ENCODE results near the gene OXCT2.

The OXCT2 gene

GRCh38 chr1:39762550-39763540, 8.3 kb downstream of the OXCT2 start:
- Histone ChIP-seq H3K9me3 (ENCODE audit: control extremely low read depth in 1 of 5, control insufficient read depth in 4 of 5, insufficient read depth in 2 of 5, low read depth in 1 of 5, low read length in 4 of 5) (no peaks in the 10 kb centered on the region), H3K4me1 (ENCODE audit: control extremely low read depth in 1 of 4, control insufficient read depth in 4 of 4, insufficient read depth in 4 of 4, low read length in 3 of 4) (peaks cover 0 to 3% (median under 1%) of the 10 kb centered on the region in 4 experiments), H3K4me3 (ENCODE audit: control insufficient read depth in 1 of 7, extremely low read depth in 1 of 7, insufficient read depth in 4 of 7, low read depth in 2 of 7, low read length in 6 of 7) (no peak overlapping the region), H3K27me3 (replicated peaks in 2 of 5; ENCODE audit: control insufficient read depth in 4 of 5, insufficient read depth in 5 of 5, low read length in 4 of 5) (no peaks in the 10 kb centered on the region), H3K27ac (ENCODE audit: insufficient read depth in 1 of 2, low read depth in 1 of 2, low read length in 2 of 2, poor library complexity in 1 of 2, severe bottlenecking in 2 of 2) (no peak overlapping the region), H3K36me3 (ENCODE audit: control insufficient read depth in 4 of 4, insufficient read depth in 4 of 4, low read length in 3 of 4) (peaks cover 2 to 27% (median 17%) of the 10 kb centered on the region in 4 experiments)
- DNase-seq: no peak
- 95% methylated on average over 18 of the region's 30 CpGs for WGBS (ENCODE audit: insufficient coverage)
- ChIA-PET CTCF (no interaction called here), POLR2A (no interaction called here)

- no peak overlapping the region for H3K4me3 ChIP-seq (ENCODE audit: control insufficient read depth in 1 of 7, extremely low read depth in 1 of 7, insufficient read depth in 4 of 7, low read depth in 2 of 7, low read length in 6 of 7)
- H3K27ac ChIP-seq (ENCODE audit: insufficient read depth in 1 of 2, low read depth in 1 of 2, low read length in 2 of 2, poor library complexity in 1 of 2, severe bottlenecking in 2 of 2): no peak overlapping the region
- peaks cover 0 to 14% (median 6%) of the 10 kb centered on the region in 4 experiments for H3K4me1 ChIP-seq (ENCODE audit: control extremely low read depth in 1 of 4, control insufficient read depth in 4 of 4, insufficient read depth in 4 of 4, low read length in 3 of 4)
- POLR2A ChIA-PET: no interaction called here
- 97% methylated on average over 16 of the region's 16 CpGs for WGBS (ENCODE audit: insufficient coverage)
- H3K9me3 ChIP-seq (ENCODE audit: control extremely low read depth in 1 of 5, control insufficient read depth in 4 of 5, insufficient read depth in 2 of 5, low read depth in 1 of 5, low read length in 4 of 5): no peaks in the 10 kb centered on the region
- H3K36me3 ChIP-seq (ENCODE audit: control insufficient read depth in 4 of 4, insufficient read depth in 4 of 4, low read length in 3 of 4): peaks cover 4 to 27% (median 20%) of the 10 kb centered on the region in 4 experiments
- DNase-seq: no peak
- no peaks in the 10 kb centered on the region for H3K27me3 ChIP-seq (replicated peaks in 2 of 5; ENCODE audit: control insufficient read depth in 4 of 5, insufficient read depth in 5 of 5, low read length in 4 of 5)
- CTCF ChIA-PET: no interaction called here
Observed at GRCh38 chr1:39761557-39762260, 9.4 kb downstream of the OXCT2 start.

- CTCF ChIA-PET: no interaction called here
- POLR2A ChIA-PET: no interaction called here
- no peak for DNase-seq
- no peak overlapping the region for H3K4me3 ChIP-seq (ENCODE audit: control insufficient read depth in 1 of 7, extremely low read depth in 1 of 7, insufficient read depth in 4 of 7, low read depth in 2 of 7, low read length in 6 of 7)
- WGBS (ENCODE audit: insufficient coverage): 83% methylated on average over 9 of the region's 9 CpGs
- H3K4me1 ChIP-seq (ENCODE audit: control extremely low read depth in 1 of 4, control insufficient read depth in 4 of 4, insufficient read depth in 4 of 4, low read length in 3 of 4): peaks cover 0 to 17% (median 8%) of the 10 kb centered on the region in 4 experiments
- H3K36me3 ChIP-seq (ENCODE audit: control insufficient read depth in 4 of 4, insufficient read depth in 4 of 4, low read length in 3 of 4): peaks cover 4 to 30% (median 24%) of the 10 kb centered on the region in 4 experiments
- no peaks in the 10 kb centered on the region for H3K27me3 ChIP-seq (replicated peaks in 2 of 5; ENCODE audit: control insufficient read depth in 4 of 5, insufficient read depth in 5 of 5, low read length in 4 of 5)
- no peaks in the 10 kb centered on the region for H3K9me3 ChIP-seq (ENCODE audit: control extremely low read depth in 1 of 5, control insufficient read depth in 4 of 5, insufficient read depth in 2 of 5, low read depth in 1 of 5, low read length in 4 of 5)
- no peak overlapping the region for H3K27ac ChIP-seq (ENCODE audit: insufficient read depth in 1 of 2, low read depth in 1 of 2, low read length in 2 of 2, poor library complexity in 1 of 2, severe bottlenecking in 2 of 2)
Observed at GRCh38 chr1:39761016-39761415, 10.1 kb downstream of the OXCT2 start.

GRCh38 chr1:39760074-39761008, 10.8 kb downstream of the OXCT2 start:
- ChIA-PET POLR2A (interaction anchor here (0.6 kb wide), 1 partner anchor 1065 kb away, joined by 3 read pairs; no protein-coding TSS in a partner anchor), CTCF (no interaction called here)
- Histone ChIP-seq H3K27ac (ENCODE audit: insufficient read depth in 1 of 2, low read depth in 1 of 2, low read length in 2 of 2, poor library complexity in 1 of 2, severe bottlenecking in 2 of 2) (no peak overlapping the region), H3K9me3 (ENCODE audit: control extremely low read depth in 1 of 5, control insufficient read depth in 4 of 5, insufficient read depth in 2 of 5, low read depth in 1 of 5, low read length in 4 of 5) (no peaks in the 10 kb centered on the region), H3K27me3 (replicated peaks in 2 of 5; ENCODE audit: control insufficient read depth in 4 of 5, insufficient read depth in 5 of 5, low read length in 4 of 5) (no peaks in the 10 kb centered on the region), H3K4me3 (ENCODE audit: control insufficient read depth in 1 of 7, extremely low read depth in 1 of 7, insufficient read depth in 4 of 7, low read depth in 2 of 7, low read length in 6 of 7) (no peak overlapping the region), H3K4me1 (ENCODE audit: control extremely low read depth in 1 of 4, control insufficient read depth in 4 of 4, insufficient read depth in 4 of 4, low read length in 3 of 4) (peaks cover 0 to 23% (median 9%) of the 10 kb centered on the region in 4 experiments), H3K36me3 (ENCODE audit: control insufficient read depth in 4 of 4, insufficient read depth in 4 of 4, low read length in 3 of 4) (peaks cover 4 to 37% (median 31%) of the 10 kb centered on the region in 4 experiments)
- no peak for DNase-seq
- 88% methylated on average over 12 of the region's 16 CpGs for WGBS (ENCODE audit: insufficient coverage)

GRCh38 chr1:39759436-39759726, 11.8 kb downstream of the OXCT2 start:
- no peak for DNase-seq
- peaks cover 0 to 23% (median 9%) of the 10 kb centered on the region in 4 experiments for H3K4me1 ChIP-seq (ENCODE audit: control extremely low read depth in 1 of 4, control insufficient read depth in 4 of 4, insufficient read depth in 4 of 4, low read length in 3 of 4)
- CTCF ChIA-PET: no interaction called here
- H3K36me3 ChIP-seq (ENCODE audit: control insufficient read depth in 4 of 4, insufficient read depth in 4 of 4, low read length in 3 of 4): peaks cover 4 to 46% (median 39%) of the 10 kb centered on the region in 4 experiments
- no peak overlapping the region for H3K4me3 ChIP-seq (ENCODE audit: control insufficient read depth in 1 of 7, extremely low read depth in 1 of 7, insufficient read depth in 4 of 7, low read depth in 2 of 7, low read length in 6 of 7)
- no peak overlapping the region for H3K27ac ChIP-seq (ENCODE audit: insufficient read depth in 1 of 2, low read depth in 1 of 2, low read length in 2 of 2, poor library complexity in 1 of 2, severe bottlenecking in 2 of 2)
- H3K27me3 ChIP-seq (replicated peaks in 2 of 5; ENCODE audit: control insufficient read depth in 4 of 5, insufficient read depth in 5 of 5, low read length in 4 of 5): no peaks in the 10 kb centered on the region
- no peaks in the 10 kb centered on the region for H3K9me3 ChIP-seq (ENCODE audit: control extremely low read depth in 1 of 5, control insufficient read depth in 4 of 5, insufficient read depth in 2 of 5, low read depth in 1 of 5, low read length in 4 of 5)
- POLR2A ChIA-PET: no interaction called here

- Histone ChIP-seq H3K4me1 (ENCODE audit: control extremely low read depth in 1 of 4, control insufficient read depth in 4 of 4, insufficient read depth in 4 of 4, low read length in 3 of 4) (peaks cover 0 to 23% (median 9%) of the 10 kb centered on the region in 4 experiments), H3K9me3 (ENCODE audit: control extremely low read depth in 1 of 5, control insufficient read depth in 4 of 5, insufficient read depth in 2 of 5, low read depth in 1 of 5, low read length in 4 of 5) (no peaks in the 10 kb centered on the region), H3K36me3 (ENCODE audit: control insufficient read depth in 4 of 4, insufficient read depth in 4 of 4, low read length in 3 of 4) (peaks cover 4 to 52% (median 44%) of the 10 kb centered on the region in 4 experiments), H3K27me3 (replicated peaks in 2 of 5; ENCODE audit: control insufficient read depth in 4 of 5, insufficient read depth in 5 of 5, low read length in 4 of 5) (no peaks in the 10 kb centered on the region), H3K4me3 (ENCODE audit: control insufficient read depth in 1 of 7, extremely low read depth in 1 of 7, insufficient read depth in 4 of 7, low read depth in 2 of 7, low read length in 6 of 7) (no peak overlapping the region), H3K27ac (ENCODE audit: insufficient read depth in 1 of 2, low read depth in 1 of 2, low read length in 2 of 2, poor library complexity in 1 of 2, severe bottlenecking in 2 of 2) (no peak overlapping the region)
- POLR2A ChIA-PET: no interaction called here
- no peak for DNase-seq
- 96% methylated on average over 12 of the region's 16 CpGs for WGBS (ENCODE audit: insufficient coverage)
- CTCF ChIA-PET: no interaction called here
Observed at GRCh38 chr1:39758556-39759435, 12.4 kb downstream of the OXCT2 start.
